KG1 (cell line): ENCODE results near the gene TP53I11.

Experiments used
- DNase-seq: peaks from one replicate; lab custom pipeline; 2025; lab: John Stamatoyannopoulos, UW

The TP53I11 gene

DNA sequence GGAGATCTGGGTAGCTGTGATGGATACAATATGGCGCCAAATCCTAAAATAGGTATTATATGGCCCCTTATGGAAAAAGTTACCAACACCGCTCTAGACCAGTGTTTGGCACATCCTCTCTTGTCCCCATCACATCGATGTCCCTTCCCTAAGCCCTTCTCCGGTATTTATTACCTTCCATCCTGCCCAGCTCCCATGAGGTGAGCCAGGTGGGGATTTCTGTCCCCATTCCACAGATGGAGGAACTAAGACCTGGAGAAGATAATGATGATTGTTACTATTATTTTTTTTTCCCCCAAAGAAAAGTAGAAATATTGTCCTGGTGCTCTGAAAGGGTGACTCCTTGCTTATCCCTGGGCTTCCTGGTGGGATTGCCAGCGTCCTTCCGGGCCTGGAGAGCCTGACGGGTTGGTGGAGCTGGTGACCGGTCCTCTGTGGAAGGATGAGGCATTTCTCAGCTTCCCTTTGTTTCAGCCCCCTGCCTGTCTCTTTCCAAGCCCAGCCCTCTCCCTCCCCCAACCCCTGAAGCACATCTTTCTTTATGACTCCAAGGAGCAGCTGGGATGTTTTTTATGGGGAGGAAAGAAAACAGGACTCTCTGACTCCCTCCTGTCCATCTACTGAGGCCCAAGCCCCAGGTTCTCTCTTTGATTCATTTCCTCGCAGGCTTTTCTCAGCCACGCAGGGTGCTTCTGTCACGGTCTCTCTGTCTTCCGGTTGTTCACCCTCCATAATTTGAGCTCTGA, 65.4 kb downstream of the TP53I11 start:
- DNase-seq = no peak

DNA sequence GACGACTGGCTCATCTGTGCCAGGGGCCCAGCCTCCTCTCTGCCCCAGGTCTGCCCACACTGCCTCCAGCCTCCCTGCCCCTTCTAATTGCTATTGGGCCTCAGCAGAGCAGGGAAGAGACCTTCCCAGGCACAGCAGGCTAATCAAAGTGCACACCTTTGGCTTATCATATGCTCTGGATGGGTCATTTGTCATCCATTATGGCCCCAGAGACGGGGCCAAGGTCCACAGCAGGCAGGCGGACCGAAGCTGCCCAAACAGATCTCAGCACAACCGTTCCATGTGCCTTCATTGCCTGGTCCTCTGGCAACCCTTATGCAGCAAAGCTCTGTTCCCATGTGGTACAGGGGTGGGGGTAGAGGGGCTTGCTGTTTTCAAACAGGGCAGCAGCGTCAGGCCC, 66.6 kb downstream of the TP53I11 start:
- no peak for DNase-seq

DNA sequence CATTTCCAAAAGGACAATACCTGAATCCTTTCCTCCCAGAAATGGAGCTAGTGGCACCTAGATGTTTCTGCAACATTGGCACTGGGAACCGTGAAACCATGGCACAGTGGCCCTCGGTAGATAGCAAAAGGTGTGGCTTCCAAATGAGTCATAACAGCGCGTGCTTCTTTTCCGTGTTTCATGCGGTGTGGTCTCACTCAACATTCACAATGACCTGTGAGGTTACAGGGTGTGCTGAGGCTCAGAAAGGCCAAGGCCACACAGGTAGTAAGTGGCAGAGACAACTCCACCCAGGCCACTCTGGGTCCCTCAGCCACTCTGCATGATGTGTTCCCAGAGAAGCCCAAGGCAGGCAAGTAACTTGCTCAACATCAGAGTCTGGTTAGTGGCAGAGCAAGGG, 67.4 kb downstream of the TP53I11 start:
- DNase-seq = no peak
